H1 (cell line): ENCODE results near the gene CISTR. TPM values are rescaled to one million over a fixed set of nuclear protein-coding genes. Genes with fewer than 3 reads are reported as not detected.

Experiments used
- ATF2 ChIP-seq: IDR thresholded peaks from 2 replicates; pipeline ENCODE4 v1.6.1; 2012; ENCODE audit warnings: low read length, inconsistent platforms
- CHD7 ChIP-seq: fragments of 300-600 bp; sonication (generic); IDR thresholded peaks from 2 replicates; pipeline ENCODE4 v1.7.1; 2012; ENCODE audit warnings: low read length, moderate library complexity, mild to moderate bottlenecking, inconsistent platforms; ENCODE audit not compliant: insufficient replicate concordance
- E2F6 ChIP-seq: IDR thresholded peaks from 2 replicates; pipeline ENCODE4 v1.6.1; 2012; ENCODE audit warnings: inconsistent platforms
- JUN ChIP-seq: IDR thresholded peaks from 2 replicates; pipeline ENCODE4 v1.6.1; 2011; ENCODE audit warnings: low read depth, mild to moderate bottlenecking, improper control_type of control experiment, low read length
- RBBP5 ChIP-seq: IDR thresholded peaks from 2 replicates; pipeline ENCODE4 v1.7.1; 2012; ENCODE audit warnings: low read depth, mild to moderate bottlenecking, inconsistent platforms, low read length, moderate library complexity, borderline replicate concordance
- RNF2 ChIP-seq: fragments of 200-900, 300-1000 bp; sonication (generic); IDR thresholded peaks from 2 replicates; pipeline ENCODE4 v1.7.1; 2016; ENCODE audit warnings: borderline replicate concordance, low read depth, mild to moderate bottlenecking, antibody characterized with exemption, low read length; ENCODE audit not compliant: poor library complexity, severe bottlenecking; ENCODE audit errors: missing control alignments
- SUZ12 ChIP-seq: fragments of 200-600 bp; sonication (generic); IDR thresholded peaks from 2 replicates; pipeline ENCODE4 v1.6.1; 2012; ENCODE audit warnings: mild to moderate bottlenecking, inconsistent platforms, low read length, moderate library complexity, mixed read lengths
- polyA plus RNA-seq, 7 experiments: library from polyadenylated mRNA; depleted of rRNA in 3 of 7; stranded (reverse) in 5 of 7; unstranded in 2 of 7; fragments of >200 nt in 5 of 7; fragments of 200-250 nt in 2 of 7; gene quantifications; 1 replicate in 5 of 7; 2 replicates in 1 of 7; 4 replicates in 1 of 7; pipeline versions ENCODE4 v1.2.1 to v1.2.3, GENCODE V29; 2011 to 2013; ENCODE audit warnings: missing spikeins in 2 of 7, mixed read lengths in 2 of 7
- total RNA-seq: library from RNA; stranded (reverse); fragmentation: NEBNext Ultra II Directional; extraction: Animal tissue kit (Norgen Biotek cat#: 25700); gene quantifications from 2 replicates; pipeline ENCODE4 v1.2.1, GENCODE V29; 2021

Gene CISTR
- total and polyA plus RNA-seq, 2 of the 8 experiments (the other 6 are each of a cell fraction or from before 2014, with no cell fraction given) = not detected

GRCh38 chr12:53727310-53728041, 24.3 kb downstream of the CISTR start, which contains the start of gene CALCOCO1 (continued):
- TF ChIP-seq CHD7 (no peak), E2F6 (no peak), RBBP5 (no peak), ATF2 (no peak), SUZ12 (no peak), JUN (no peak), RNF2 (no peak)
